Fibroblast of villous mesenchyme (primary cell): ENCODE data around the gene SRSF10. TPM values are rescaled to one million over a fixed set of nuclear protein-coding genes. Genes with fewer than 3 reads are reported as not detected.

Experiments used
- DNase-seq: peaks from one replicate; pipeline ENCODE4 v3.0.0-alpha.2; 2010; ENCODE audit warnings: low read depth
- H3K4me3 ChIP-seq: 2 replicates; pipeline ENCODE4 v1.5.1; 2011; ENCODE audit warnings: low read depth, mild to moderate bottlenecking, low read length
- CTCF ChIP-seq: IDR thresholded peaks from 2 replicates; pipeline ENCODE4 v1.5.1; 2012; ENCODE audit warnings: low read depth, mild to moderate bottlenecking, low read length; ENCODE audit not compliant: insufficient read depth
- small RNA-seq: library from RNA; depleted of rRNA; stranded (forward); fragments of <200 nt; gene quantifications from one replicate; pipeline ENCODE3, GENCODE V24; 2012
- total RNA-seq: library from RNA; depleted of rRNA; stranded (reverse); fragments of >200 nt; gene quantifications from 2 replicates; pipeline ENCODE4 v1.2.3, GENCODE V29; 2012

SRSF10 gene
- total RNA-seq, 1 donor: 117 TPM

- H3K4me3 ChIP-seq: no peak overlapping the region
- TF ChIP-seq CTCF: no peak
- peak; percentile 80 for DNase-seq
These were observed 57.7 kb downstream of the SRSF10 start for GRCh38 chr1:23922321-23922943.

DNA sequence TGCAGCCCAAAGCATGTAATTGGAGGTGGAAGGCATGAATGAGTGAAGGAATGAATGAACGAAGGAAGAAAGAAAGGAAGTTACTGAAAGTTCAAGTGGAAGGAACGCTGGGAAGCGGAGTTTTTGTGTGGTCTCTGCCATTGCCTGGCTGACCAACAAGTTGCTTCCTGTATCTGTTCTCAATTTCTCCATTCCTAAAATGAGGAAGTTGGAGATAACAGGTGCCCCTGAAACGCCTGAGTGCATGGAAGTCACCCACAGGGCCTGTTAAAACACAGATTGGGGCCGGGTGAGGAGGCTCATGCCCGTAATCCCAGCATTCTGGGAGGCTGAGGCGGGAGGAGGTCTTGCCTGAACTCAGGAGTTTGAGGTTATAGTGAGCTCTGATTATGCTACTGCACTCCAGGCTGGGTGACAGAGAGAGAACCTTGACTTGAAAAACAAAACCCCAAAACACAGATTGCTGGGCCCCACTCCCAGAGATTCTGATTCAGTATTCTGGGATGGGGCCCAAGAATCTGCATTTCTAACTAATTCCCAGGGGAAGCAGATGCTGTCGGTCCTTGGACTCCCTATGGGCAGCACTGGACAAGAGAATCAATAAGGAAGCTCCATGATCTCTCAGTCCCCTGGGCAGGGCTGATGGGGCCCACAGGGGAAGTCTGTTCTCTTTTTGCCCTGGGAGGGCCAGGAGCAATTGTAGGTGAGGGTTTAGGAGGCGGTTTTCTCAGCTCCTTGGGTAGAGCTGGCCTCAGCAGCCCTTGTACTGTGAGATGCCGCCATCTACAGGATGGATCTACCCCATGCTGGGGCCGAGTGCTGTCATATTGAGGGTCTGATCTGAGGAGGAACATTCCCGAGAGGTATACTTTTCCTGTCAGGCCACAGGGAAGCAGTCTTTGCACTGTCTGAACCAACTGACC, 63.7 kb downstream of the SRSF10 start:
- H3K4me3 ChIP-seq: no peak overlapping the region
- peak; percentile 76 for TF ChIP-seq CTCF
- peak; percentile 63 for DNase-seq

GRCh38 chr1:23915466-23915865, 64.7 kb downstream of the SRSF10 start:
- no peak for TF ChIP-seq CTCF
- H3K4me3 ChIP-seq: no peak overlapping the region
- DNase-seq: no peak

DNA sequence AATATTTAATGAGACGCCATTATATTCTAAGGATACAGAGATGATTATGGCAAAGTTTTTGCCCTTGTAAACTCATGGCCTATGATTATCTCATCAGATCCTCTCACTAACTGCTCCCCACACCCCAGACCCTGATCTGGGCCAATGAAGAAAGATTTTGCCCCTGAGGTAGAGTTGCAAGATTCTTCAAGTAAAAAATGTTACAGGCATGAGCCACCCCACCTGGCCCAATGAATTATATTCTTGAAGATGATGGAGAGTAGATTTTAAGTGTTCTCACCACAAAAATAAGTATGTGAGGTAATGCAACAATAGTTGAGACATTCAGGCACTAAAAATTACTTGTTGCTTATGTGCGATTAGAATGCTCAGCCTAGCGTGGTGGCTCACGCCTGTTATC, 65.2 kb downstream of the SRSF10 start:
- no peak for DNase-seq
- no peak overlapping the region for H3K4me3 ChIP-seq
- no peak for TF ChIP-seq CTCF

Small RNA genes lying within 50 kb of the gene (small RNA-seq; reads per million reads assigned to genes)
- not detected for gene MIR378F

Other genes starting within 250 kb of the SRSF10 start
- 30.9 and 46.2 TPM in 2 replicates for gene ELOA, start 236.9 kb downstream of the SRSF10 start, total RNA-seq
- 25.4 and 28.9 TPM in 2 replicates for gene PITHD1, start 201.9 kb downstream of the SRSF10 start, total RNA-seq
- 46.7 and 48.8 TPM in 2 replicates for gene LYPLA2, start 189.2 kb downstream of the SRSF10 start, total RNA-seq
- 31.5 and 33.5 TPM in 2 replicates for gene GALE, start 179.6 kb downstream of the SRSF10 start, total RNA-seq
- gene HMGCL, start 154.9 kb downstream of the SRSF10 start, total RNA-seq: 30.3 and 37.1 TPM in 2 replicates
- gene FUCA1, start 112.0 kb downstream of the SRSF10 start, total RNA-seq: 4.8 and 7.8 TPM in 2 replicates
- not detected in 2 replicates for gene CNR2, start 67.0 kb downstream of the SRSF10 start, total RNA-seq
- gene PNRC2, start 20.5 kb downstream of the SRSF10 start, total RNA-seq: 60.9 and 108 TPM in 2 replicates
- under 0.01 TPM in 1 of 2 replicates, not detected in the other for gene MYOM3, start 131.8 kb upstream of the SRSF10 start, total RNA-seq
- gene IL22RA1, start 162.8 kb upstream of the SRSF10 start, total RNA-seq: not detected in 2 replicates
- gene IFNLR1, start 207.0 kb upstream of the SRSF10 start, total RNA-seq: under 0.01 TPM in 1 of 2 replicates, not detected in the other